GM21367 (cell line): ENCODE data around the gene BRIP1.

ENCODE experiments used
- ATAC-seq: cut with Tn5 transposase; IDR thresholded peaks from one replicate; pipeline ENCODE4 v1.9.1; 2021; ENCODE audit not compliant: unreplicated experiment

BRIP1 gene

GRCh38 chr17:61764846-61765245 lies 98.5 kb downstream of the BRIP1 start:
- no peak for ATAC-seq

GRCh38 chr17:61761827-61762226 lies 101.5 kb downstream of the BRIP1 start:
- ATAC-seq = no peak

GRCh38 chr17:61759362-61759761 lies 104.0 kb downstream of the BRIP1 start:
- ATAC-seq = no peak

- no peak for ATAC-seq
Measured at GRCh38 chr17:61758430-61758829, 104.9 kb downstream of the BRIP1 start.

- ATAC-seq = peak; percentile 65
Measured at GRCh38 chr17:61757168-61757567, 106.2 kb downstream of the BRIP1 start.

- ATAC-seq = no peak
Measured at GRCh38 chr17:61756561-61756960, 106.8 kb downstream of the BRIP1 start.

GRCh38 chr17:61755668-61756067 lies 107.7 kb downstream of the BRIP1 start:
- ATAC-seq = no peak

GRCh38 chr17:61755078-61755477 lies 108.2 kb downstream of the BRIP1 start:
- no peak for ATAC-seq

GRCh38 chr17:61754124-61754523 lies 109.2 kb downstream of the BRIP1 start:
- ATAC-seq = no peak

- ATAC-seq = no peak
Measured at GRCh38 chr17:61753696-61754095, 109.6 kb downstream of the BRIP1 start.

- peak; percentile 92 for ATAC-seq
Measured at GRCh38 chr17:61750656-61751055, 112.7 kb downstream of the BRIP1 start.

GRCh38 chr17:61749823-61750404 lies 113.4 kb downstream of the BRIP1 start:
- no peak for ATAC-seq

- ATAC-seq = no peak
Measured at GRCh38 chr17:61746248-61746985, 116.9 kb downstream of the BRIP1 start.

GRCh38 chr17:61744804-61745203 lies 118.5 kb downstream of the BRIP1 start:
- ATAC-seq = no peak

- ATAC-seq = no peak
Measured at GRCh38 chr17:61744252-61744651, 119.1 kb downstream of the BRIP1 start.

GRCh38 chr17:61743766-61744165 lies 119.6 kb downstream of the BRIP1 start:
- ATAC-seq = no peak

- ATAC-seq = no peak
Measured at GRCh38 chr17:61739002-61739401, 124.3 kb downstream of the BRIP1 start.

GRCh38 chr17:61738249-61738648 lies 125.1 kb downstream of the BRIP1 start:
- no peak for ATAC-seq

GRCh38 chr17:61737820-61738219 lies 125.5 kb downstream of the BRIP1 start:
- ATAC-seq = no peak

GRCh38 chr17:61736438-61736837 lies 126.9 kb downstream of the BRIP1 start:
- ATAC-seq = no peak

- no peak for ATAC-seq
Measured at GRCh38 chr17:61735807-61736206, 127.5 kb downstream of the BRIP1 start.

- no peak for ATAC-seq
Measured at GRCh38 chr17:61734466-61734865, 128.9 kb downstream of the BRIP1 start.

- no peak for ATAC-seq
Measured at GRCh38 chr17:61734012-61734411, 129.3 kb downstream of the BRIP1 start.
